Adipocyte (in vitro differentiated cells): ENCODE results near the gene RPS6KA3.
A peak's percentile ranks its signal among the peaks of the same experiment; 100 is the strongest.
"Not testable (repeated sequence)": the region's sequence is repeated elsewhere in the genome, so short reads cannot be mapped to it uniquely, and the experiment has no call there.

Source experiments
- DNase-seq: peaks from one replicate; pipeline ENCODE4 v3.0.0-alpha.2; 2015; ENCODE audit warnings: low read depth
- H3K27me3 ChIP-seq: replicated peaks from 2 replicates; pipeline ENCODE4 v1.7.0; 2013; ENCODE audit warnings: mild to moderate bottlenecking, low read length, moderate library complexity; ENCODE audit not compliant: control insufficient read depth, insufficient read depth
- H3K36me3 ChIP-seq: 2 replicates; pipeline ENCODE4 v1.7.0; 2013; ENCODE audit warnings: low read length, mild to moderate bottlenecking, moderate library complexity; ENCODE audit not compliant: control insufficient read depth, insufficient read depth, severe bottlenecking
- H3K4me1 ChIP-seq: 2 replicates; pipeline ENCODE4 v1.7.0; 2013; ENCODE audit warnings: mild to moderate bottlenecking, low read length, moderate library complexity; ENCODE audit not compliant: control insufficient read depth, insufficient read depth
- H3K4me3 ChIP-seq: 2 replicates; pipeline ENCODE4 v1.7.0; 2013; ENCODE audit warnings: mild to moderate bottlenecking, low read length, moderate library complexity
- H3K9ac ChIP-seq: 2 replicates; pipeline ENCODE4 v1.7.0; 2013; ENCODE audit warnings: mild to moderate bottlenecking, low read length, moderate library complexity
- H3K9me3 ChIP-seq: 2 replicates; pipeline ENCODE4 v1.7.0; 2013; ENCODE audit warnings: mild to moderate bottlenecking, low read length, moderate library complexity; ENCODE audit not compliant: control insufficient read depth

The RPS6KA3 gene

DNA sequence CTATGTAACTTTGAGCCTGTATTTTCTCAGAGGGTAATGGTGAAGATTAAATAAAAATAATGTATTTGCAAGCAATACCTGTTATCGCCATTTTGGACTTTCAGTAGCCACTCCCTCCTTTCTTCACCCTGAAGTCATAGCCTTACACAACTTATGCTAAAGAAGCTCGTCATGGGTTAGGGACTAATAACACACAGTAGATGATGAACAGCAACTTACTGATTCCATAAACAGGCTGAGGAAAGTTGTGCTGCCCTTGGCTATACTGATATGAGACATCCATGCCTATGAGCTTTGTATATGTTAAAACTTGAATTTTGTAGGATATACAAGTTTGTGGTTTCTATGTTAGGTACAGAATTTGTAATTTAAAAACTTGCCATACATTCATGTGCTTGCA, 93.4 kb downstream of the RPS6KA3 start:
- Histone ChIP-seq H3K4me3 (no peak overlapping the region), H3K9me3 (no peaks in the 10 kb centered on the region), H3K27me3 (no peaks in the 10 kb centered on the region), H3K4me1 (no peaks in the 10 kb centered on the region), H3K9ac (no peak overlapping the region), H3K36me3 (peaks cover 43% of the 10 kb centered on the region)
- no peak for DNase-seq

DNA sequence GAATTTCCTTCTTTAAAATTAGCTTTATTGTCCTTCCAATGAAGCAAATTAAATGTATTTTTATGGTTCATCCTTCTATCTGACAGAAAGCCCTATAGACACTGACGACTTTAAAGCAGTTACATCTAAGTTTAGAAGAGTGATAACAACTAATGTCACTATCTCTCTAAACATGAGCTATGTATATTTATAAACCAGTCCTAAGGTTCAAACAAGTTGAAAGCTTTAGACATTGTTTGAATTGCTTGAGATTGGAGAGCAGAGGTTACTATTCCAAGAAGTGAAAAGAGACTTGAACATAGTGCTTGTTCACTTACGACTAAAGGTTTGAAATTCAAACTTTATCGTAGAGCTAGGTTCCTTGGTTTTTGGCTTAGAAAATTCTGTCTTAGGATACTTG, 94.8 kb downstream of the RPS6KA3 start:
- Histone ChIP-seq H3K9me3 (no peaks in the 10 kb centered on the region), H3K4me1 (no peaks in the 10 kb centered on the region), H3K9ac (no peak overlapping the region), H3K36me3 (peaks cover 48% of the 10 kb centered on the region), H3K4me3 (no peak overlapping the region), H3K27me3 (no peaks in the 10 kb centered on the region)
- DNase-seq, result no peak

DNA sequence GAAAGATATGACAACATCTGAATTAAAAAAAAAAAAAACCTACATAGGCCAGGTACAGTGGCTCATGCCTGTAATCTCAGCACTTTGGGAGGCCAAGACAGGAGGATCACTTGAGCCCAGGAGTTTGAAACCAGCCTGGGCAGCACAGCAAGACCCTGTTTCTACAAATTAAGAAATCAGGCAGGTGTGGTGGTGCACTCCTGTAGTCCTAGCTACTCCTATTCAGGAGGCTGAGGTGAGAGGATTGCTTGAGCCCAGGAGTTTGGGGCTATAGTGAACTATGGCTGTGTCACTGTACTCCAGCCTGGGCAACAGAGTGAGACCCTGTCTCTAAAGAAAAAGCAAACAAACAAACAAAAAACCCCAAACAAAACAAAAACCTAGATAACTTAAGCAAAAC, 104.2 kb downstream of the RPS6KA3 start:
- not testable (repeated sequence) for H3K27me3 ChIP-seq, DNase-seq, H3K9ac ChIP-seq, H3K4me3 ChIP-seq, H3K9me3 ChIP-seq, H3K4me1 ChIP-seq
- H3K36me3 ChIP-seq, result peaks cover 18% of the 10 kb centered on the region

DNA sequence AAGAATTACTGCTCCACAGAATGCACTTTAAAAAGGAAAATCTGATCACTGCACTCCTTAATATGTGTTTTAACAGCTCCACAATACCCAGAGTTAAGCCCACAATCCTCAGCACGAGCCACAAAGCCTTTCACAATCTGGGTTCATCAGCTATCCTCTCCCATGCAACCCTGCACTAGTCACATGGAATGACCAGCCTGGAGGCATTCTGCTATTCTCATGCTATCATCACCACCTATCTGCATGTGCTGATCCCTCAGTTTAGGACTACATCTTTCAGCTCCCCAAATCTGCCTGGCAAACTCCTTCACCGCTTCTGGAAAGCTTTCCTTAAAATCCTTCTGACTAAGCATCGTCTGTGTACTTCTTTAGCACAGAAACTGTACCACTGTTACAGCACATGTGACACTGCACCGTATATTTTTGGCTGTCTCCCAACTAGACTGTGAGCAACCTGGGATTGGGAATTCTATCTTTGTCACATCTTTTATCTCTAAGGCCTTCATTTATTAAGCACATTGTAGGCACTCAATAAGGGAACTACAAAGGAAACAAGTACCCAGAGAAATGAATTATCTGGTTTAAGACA, 106.8 kb downstream of the RPS6KA3 start:
- Histone ChIP-seq H3K27me3 (peaks cover 6% of the 10 kb centered on the region), H3K36me3 (peaks cover 24% of the 10 kb centered on the region), H3K4me1 (no peaks in the 10 kb centered on the region), H3K9me3 (peaks cover 4% of the 10 kb centered on the region), H3K4me3 (no peak overlapping the region), H3K9ac (no peak overlapping the region)
- DNase-seq, result no peak

DNA sequence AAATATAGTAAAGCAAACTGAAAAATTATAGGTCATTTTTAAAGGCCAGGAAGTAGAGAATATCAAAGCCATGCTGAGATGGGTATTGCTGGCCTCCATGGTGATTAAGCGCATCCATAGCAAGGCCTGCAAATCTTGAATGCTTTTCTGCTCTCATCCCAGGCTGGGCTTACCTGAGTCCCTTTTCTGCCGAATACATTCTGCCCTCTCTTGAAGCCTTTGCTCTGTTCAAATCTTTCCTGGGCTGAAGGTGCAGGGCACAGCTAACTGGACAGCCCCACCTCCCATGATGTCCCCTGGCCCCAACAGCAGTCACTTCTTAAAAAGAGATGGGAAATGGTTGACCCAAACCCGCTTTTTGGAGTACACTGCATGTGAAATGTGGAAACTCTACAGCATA, 115.0 kb downstream of the RPS6KA3 start:
- Histone ChIP-seq H3K9me3 (no peaks in the 10 kb centered on the region), H3K4me1 (no peaks in the 10 kb centered on the region), H3K27me3 (peaks cover 2% of the 10 kb centered on the region), H3K36me3 (peaks cover 25% of the 10 kb centered on the region), H3K4me3 (no peak overlapping the region), H3K9ac (no peak overlapping the region)
- no peak for DNase-seq

DNA sequence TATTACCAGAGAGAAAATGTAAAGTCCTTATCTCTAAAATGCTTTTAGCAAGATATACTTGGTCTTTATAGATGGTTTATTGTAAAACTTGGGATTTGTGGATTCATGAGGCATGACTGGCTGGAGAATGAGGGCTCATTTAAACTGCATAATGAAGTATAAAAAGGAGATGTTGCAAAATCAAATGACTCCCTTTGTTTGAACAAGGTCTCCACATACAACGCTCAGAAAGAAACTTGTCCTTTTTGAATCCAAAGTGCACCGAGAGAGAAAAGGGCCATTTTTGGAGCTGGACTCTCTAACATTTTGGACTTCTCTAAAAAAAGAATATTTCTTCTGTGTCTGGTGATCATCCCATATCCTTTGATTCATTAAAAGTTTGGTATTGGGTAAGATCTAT, 117.4 kb downstream of the RPS6KA3 start:
- DNase-seq, result no peak
- H3K36me3 ChIP-seq, result peaks cover 9% of the 10 kb centered on the region
- H3K9me3 ChIP-seq, result no peaks in the 10 kb centered on the region
- no peak overlapping the region for H3K9ac ChIP-seq
- H3K4me1 ChIP-seq, result no peaks in the 10 kb centered on the region
- no peak overlapping the region for H3K4me3 ChIP-seq
- H3K27me3 ChIP-seq, result peaks cover 2% of the 10 kb centered on the region

DNA sequence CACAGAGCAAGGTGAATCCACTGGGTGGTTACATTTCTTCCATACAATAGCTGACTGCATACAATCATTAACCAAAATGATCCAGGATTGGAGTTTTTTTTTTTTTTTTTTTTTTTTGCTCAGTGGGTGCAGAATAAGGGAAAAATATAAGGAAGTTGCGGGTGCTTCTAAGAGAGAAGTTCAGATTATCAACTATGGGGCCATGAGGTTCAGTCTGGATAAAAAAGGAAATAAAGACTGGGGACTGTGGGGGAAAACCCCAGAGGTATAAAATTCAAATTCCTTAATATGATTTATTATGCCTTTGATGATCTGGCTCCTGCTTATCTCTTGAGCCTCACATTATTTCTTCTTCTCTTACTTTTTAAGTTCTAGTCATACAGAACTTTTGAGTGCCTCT, 119.1 kb downstream of the RPS6KA3 start:
- Histone ChIP-seq H3K4me3 (no peak overlapping the region), H3K9me3 (no peaks in the 10 kb centered on the region), H3K36me3 (peaks cover 4% of the 10 kb centered on the region), H3K27me3 (peaks cover 2% of the 10 kb centered on the region), H3K9ac (no peak overlapping the region), H3K4me1 (peaks cover under 1% of the 10 kb centered on the region)
- no peak for DNase-seq

DNA sequence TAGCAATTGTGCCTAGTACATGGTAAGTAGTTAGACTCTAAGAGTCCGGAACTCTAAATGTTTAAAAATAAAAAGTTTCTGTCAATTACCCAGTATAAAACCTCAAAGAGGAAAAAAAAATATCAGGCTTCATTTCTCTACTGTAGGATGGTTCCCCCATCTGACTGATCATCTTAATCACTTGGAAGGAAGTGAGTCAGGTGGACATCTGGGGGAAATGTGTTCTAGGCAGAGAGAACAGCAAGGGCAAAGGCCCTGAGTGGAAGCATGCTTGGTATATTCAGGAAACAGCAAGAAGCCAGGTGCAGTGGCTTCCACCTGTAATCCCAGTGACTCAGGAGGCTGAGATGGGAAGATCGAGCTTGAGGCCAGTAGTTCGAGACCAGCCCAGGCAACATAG, 122.2 kb downstream of the RPS6KA3 start:
- Histone ChIP-seq H3K27me3 (no peaks in the 10 kb centered on the region), H3K9me3 (no peaks in the 10 kb centered on the region), H3K4me1 (peaks cover 14% of the 10 kb centered on the region), H3K9ac (no peak overlapping the region), H3K36me3 (no peaks in the 10 kb centered on the region), H3K4me3 (no peak overlapping the region)
- DNase-seq, result no peak

DNA sequence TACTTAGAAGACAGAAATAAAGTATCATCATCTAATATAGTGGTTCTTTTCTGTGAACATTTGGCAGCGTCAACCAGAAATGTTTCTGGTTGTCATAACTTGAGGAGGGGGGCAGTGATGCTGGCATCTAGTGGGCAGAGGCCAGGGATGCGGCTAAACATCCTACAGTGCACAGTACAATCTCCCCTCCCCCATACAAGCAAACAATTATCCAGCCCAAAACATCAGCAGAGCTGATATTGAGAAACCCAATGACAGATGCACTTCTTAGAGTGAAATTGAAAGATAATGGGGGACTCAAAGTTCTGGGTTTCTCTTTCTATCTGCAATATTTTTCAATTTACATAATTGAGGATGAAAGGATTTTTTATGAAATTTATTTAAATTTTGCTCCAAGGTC, 123.1 kb downstream of the RPS6KA3 start:
- no peak overlapping the region for H3K9ac ChIP-seq
- H3K4me1 ChIP-seq, result peaks cover 23% of the 10 kb centered on the region
- no peak overlapping the region for H3K4me3 ChIP-seq
- no peaks in the 10 kb centered on the region for H3K9me3 ChIP-seq
- H3K36me3 ChIP-seq, result peaks cover 9% of the 10 kb centered on the region
- DNase-seq, result no peak
- H3K27me3 ChIP-seq, result no peaks in the 10 kb centered on the region

DNA sequence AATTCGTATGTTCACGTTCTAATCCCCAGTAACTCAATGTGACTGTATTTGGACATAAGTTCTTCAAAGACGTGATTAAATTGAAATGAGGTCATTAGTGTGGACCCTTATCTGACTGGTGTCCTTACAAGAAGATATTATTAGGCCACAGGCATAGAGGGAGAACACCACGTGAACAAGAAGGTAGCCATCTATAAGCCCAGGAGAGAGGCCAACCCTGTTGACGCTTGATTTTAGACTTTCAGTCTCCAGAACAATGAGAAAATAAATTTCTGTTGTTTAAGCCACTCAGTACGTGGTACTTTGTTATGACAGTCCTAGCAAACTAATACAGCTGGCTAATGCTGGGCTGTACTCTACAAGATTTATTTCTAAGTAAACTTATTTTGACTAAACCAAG, 123.6 kb downstream of the RPS6KA3 start:
- H3K4me1 ChIP-seq, result peaks cover 24% of the 10 kb centered on the region
- H3K4me3 ChIP-seq, result no peak overlapping the region
- H3K36me3 ChIP-seq, result peaks cover 13% of the 10 kb centered on the region
- H3K27me3 ChIP-seq, result no peaks in the 10 kb centered on the region
- no peak overlapping the region for H3K9ac ChIP-seq
- no peak for DNase-seq
- H3K9me3 ChIP-seq, result no peaks in the 10 kb centered on the region

DNA sequence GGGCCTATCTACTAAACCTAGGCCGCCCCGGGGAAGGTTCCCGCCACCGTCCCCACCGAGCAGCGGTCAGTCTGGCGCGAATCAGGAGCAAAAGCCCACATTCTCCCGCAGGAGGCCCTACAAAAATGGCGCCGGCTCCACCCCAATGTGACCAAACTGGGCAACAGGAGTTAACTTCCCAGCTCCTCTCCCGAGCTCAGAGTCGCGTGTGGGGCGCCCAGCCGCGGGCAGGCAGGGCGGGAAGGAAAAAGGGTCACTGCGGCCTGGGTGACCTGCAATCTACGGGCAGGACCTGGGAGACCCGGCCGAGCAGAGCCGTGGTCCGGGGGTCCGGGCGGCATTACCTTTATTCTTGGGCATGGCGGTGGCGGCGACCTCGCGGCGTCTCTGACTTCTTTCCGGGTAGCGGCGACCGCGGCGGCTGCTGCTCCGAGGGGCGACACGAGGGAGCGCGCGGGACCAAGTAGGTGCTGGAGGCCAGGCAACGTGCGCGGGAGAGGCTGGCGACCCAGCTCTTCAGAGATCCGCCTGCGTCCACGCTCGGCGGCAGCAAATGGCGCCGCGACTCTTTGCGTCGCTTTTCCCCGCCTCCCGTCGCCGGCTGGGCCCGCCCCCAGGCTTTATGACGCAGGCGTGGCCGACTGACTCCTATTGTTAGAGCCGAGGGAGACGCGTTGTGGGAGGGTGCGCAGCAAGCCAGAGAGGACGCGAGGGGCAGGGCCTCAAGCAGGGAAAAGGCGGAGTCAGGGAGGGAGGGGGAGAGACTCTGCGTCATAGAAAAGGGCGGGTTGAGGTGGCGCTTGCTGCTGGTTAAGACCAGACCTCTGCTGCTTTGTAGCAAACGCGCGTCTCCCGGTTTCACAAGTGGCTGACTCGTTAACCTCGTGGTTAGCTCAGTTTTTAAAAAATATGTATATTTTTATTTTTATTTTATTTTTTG, 125.2 kb downstream of the RPS6KA3 start, which contains the start of gene EIF1AX:
TSS of gene EIF1AX (minus strand) at position 558 of the 940 bp plus-strand sequence. CDS start at position 360, 198 bp downstream.
- peaks cover 24% of the 10 kb centered on the region for H3K4me1 ChIP-seq
- peak within 1 kb of the TSS; percentile 89 for H3K9ac ChIP-seq
- peak; percentile 100 for DNase-seq
- no peaks in the 10 kb centered on the region for H3K27me3 ChIP-seq
- H3K36me3 ChIP-seq, result peaks cover 26% of the 10 kb centered on the region
- no peaks in the 10 kb centered on the region for H3K9me3 ChIP-seq
- H3K4me3 ChIP-seq, result peak within 1 kb of the TSS; percentile 90
